HepG2 (cell line): ENCODE measurements around the gene DPH2.

Experiments
- SMAD3 ChIP-seq: sonication (generic); formaldehyde crosslinking; IDR thresholded peaks from 2 replicates; pipeline ENCODE4 v1.4.0; 2020; ENCODE audit warnings: missing genetic modification reagents
- SMC3 ChIP-seq: IDR thresholded peaks from 2 replicates; pipeline ENCODE4 v1.6.1; 2011; ENCODE audit warnings: low read length, improper control_type of control experiment
- YY1 ChIP-seq: IDR thresholded peaks from 2 replicates; pipeline ENCODE4 v1.6.1; 2011; ENCODE audit warnings: low read length, low read depth, moderate library complexity, mild to moderate bottlenecking; ENCODE audit not compliant: insufficient read depth, insufficient replicate concordance
- ZNF207 ChIP-seq: fragments of 450-650 bp; IDR thresholded peaks from 2 replicates; pipeline ENCODE4 v1.6.1; 2016; ENCODE audit warnings: antibody characterized with exemption, borderline replicate concordance

DNA sequence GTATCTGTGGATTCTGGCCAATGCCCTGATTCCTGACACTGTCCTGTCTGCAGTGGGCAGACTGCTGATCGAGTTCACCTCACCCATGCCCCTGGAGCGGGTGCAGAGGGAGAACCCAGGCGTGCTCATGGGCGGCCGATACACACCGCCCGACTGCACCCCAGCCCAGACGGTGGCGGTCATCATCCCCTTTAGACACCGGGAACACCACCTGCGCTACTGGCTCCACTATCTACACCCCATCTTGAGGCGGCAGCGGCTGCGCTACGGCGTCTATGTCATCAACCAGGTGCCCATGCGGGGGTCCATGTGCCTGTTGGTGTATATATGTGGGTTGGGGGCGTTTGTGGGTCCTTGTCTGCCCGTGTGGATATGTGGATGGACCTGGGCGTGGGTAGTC is 11.8 kb downstream of the DPH2 start:
- TF ChIP-seq SMAD3 (CRISPR knock-in tag): no peak
- TF ChIP-seq SMC3: no peak
- no peak for TF ChIP-seq YY1
- no peak for TF ChIP-seq ZNF207
